ENCODE data around the gene S100A3. TPM values are rescaled to one million over a fixed set of nuclear protein-coding genes. Genes with fewer than 3 reads are reported as not detected.
"Not testable (repeated sequence)": the region's sequence is repeated elsewhere in the genome, so short reads cannot be mapped to it uniquely, and the experiment has no call there.

The S100A3 gene
- total RNA-seq, 1 experiment from 2014 or later = 12.0 TPM

DNA sequence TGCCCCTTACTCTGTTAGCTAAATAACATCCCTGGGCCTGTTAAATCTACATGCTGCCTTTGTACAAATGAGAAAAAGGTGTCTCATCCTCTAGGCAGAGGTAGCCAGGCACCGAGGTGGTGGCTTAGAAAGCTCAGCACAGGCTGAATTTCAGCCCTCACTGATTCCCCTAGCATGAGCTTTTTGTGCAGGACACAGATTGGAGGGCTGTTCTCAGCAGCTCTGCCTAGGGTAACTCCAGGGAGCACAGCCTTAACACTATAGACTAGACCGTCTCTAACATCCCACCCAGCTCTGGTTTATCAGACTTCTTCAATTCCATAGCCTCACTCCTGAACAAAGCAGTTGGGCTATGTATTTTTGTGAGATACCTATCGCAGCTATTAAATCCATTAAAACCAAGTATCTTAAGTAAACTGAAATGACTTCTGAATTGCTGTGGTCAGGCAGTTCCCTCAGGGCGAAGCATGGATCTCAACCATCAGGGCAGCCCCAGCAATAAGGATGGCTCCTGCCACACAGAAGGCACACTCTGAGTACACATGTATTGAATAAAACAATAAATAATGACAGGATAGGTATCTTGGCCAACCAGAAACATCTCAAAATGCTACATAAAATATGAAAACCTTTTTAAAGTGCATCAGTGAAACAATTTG is 28.1 kb downstream of the S100A3 start:
- in situ Hi-C loops (cut with HindIII; ENCODE audit: low pct_unique_long_range_greater_than_20kb, low sequenced_read_pairs) = no loop called here
- DNase-seq (ENCODE audit: low read depth, low spot score) = no peak
- no peaks in the 10 kb centered on the region for H3K36me3 ChIP-seq (ENCODE audit: control insufficient read depth, insufficient read depth, low read length)
- H3K4me3 ChIP-seq (ENCODE audit: low read depth in 2 of 2, low read length in 2 of 2) = no peak overlapping the region
- intact Hi-C loops (cut with micrococcal nuclease; ENCODE audit: unreplicated experiment) = no loop called here
- ChIA-PET CTCF (interaction anchor here (1.8 kb wide), 1 partner anchor 12 kb away, joined by 10 read pairs; no protein-coding TSS in a partner anchor), POLR2A (interaction anchor here (0.5 to 1.3 kb wide), 2 partner anchors 9 to 113 kb away, joined by 3 read pairs; partner anchors contain the start of gene CHTOP)
- H3K27me3 ChIP-seq (ENCODE audit: control insufficient read depth, insufficient read depth, low read length) = no peaks in the 10 kb centered on the region
- H3K9me3 ChIP-seq (ENCODE audit: control insufficient read depth, insufficient read depth, low read depth, low read length) = no peaks in the 10 kb centered on the region
- BruUV-seq (replicated peaks) = no TSS peak
- H3K4me1 ChIP-seq (ENCODE audit: control insufficient read depth, insufficient read depth, low read length) = peaks cover 3% of the 10 kb centered on the region; the same call in 1 of the 2 replicates
- ATAC-seq = peak; percentile 65; the same call in 1 of the 2 replicates
- peak overlapping the region; percentile 53 for H3K27ac ChIP-seq (ENCODE audit: low read length)
- TF ChIP-seq POLR2AphosphoS5 (IDR thresholded peaks at IDR 0.05; ENCODE audit: low read depth, low read length) = no peak
- TF ChIP-seq, protein P1, sequence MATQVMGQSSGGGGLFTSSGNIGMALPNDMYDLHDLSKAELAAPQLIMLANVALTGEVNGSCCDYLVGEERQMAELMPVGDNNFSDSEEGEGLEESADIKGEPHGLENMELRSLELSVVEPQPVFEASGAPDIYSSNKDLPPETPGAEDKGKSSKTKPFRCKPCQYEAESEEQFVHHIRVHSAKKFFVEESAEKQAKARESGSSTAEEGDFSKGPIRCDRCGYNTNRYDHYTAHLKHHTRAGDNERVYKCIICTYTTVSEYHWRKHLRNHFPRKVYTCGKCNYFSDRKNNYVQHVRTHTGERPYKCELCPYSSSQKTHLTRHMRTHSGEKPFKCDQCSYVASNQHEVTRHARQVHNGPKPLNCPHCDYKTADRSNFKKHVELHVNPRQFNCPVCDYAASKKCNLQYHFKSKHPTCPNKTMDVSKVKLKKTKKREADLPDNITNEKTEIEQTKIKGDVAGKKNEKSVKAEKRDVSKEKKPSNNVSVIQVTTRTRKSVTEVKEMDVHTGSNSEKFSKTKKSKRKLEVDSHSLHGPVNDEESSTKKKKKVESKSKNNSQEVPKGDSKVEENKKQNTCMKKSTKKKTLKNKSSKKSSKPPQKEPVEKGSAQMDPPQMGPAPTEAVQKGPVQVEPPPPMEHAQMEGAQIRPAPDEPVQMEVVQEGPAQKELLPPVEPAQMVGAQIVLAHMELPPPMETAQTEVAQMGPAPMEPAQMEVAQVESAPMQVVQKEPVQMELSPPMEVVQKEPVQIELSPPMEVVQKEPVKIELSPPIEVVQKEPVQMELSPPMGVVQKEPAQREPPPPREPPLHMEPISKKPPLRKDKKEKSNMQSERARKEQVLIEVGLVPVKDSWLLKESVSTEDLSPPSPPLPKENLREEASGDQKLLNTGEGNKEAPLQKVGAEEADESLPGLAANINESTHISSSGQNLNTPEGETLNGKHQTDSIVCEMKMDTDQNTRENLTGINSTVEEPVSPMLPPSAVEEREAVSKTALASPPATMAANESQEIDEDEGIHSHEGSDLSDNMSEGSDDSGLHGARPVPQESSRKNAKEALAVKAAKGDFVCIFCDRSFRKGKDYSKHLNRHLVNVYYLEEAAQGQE (IDR thresholded peaks at IDR 0.05; ENCODE audit: insufficient read depth in 1 of 2, low read depth in 2 of 2, low read length in 1 of 2) = no peak
- TF ChIP-seq SIN3A (IDR thresholded peaks at IDR 0.05; ENCODE audit: borderline replicate concordance, insufficient read depth, low read depth, low read length) = no peak
- TF ChIP-seq, protein P2, sequence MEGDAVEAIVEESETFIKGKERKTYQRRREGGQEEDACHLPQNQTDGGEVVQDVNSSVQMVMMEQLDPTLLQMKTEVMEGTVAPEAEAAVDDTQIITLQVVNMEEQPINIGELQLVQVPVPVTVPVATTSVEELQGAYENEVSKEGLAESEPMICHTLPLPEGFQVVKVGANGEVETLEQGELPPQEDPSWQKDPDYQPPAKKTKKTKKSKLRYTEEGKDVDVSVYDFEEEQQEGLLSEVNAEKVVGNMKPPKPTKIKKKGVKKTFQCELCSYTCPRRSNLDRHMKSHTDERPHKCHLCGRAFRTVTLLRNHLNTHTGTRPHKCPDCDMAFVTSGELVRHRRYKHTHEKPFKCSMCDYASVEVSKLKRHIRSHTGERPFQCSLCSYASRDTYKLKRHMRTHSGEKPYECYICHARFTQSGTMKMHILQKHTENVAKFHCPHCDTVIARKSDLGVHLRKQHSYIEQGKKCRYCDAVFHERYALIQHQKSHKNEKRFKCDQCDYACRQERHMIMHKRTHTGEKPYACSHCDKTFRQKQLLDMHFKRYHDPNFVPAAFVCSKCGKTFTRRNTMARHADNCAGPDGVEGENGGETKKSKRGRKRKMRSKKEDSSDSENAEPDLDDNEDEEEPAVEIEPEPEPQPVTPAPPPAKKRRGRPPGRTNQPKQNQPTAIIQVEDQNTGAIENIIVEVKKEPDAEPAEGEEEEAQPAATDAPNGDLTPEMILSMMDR (IDR thresholded peaks at IDR 0.05) = no peak
- TF ChIP-seq TCF7L2 (IDR thresholded peaks at IDR 0.05; ENCODE audit: low read depth, low read length) = no peak

DNA sequence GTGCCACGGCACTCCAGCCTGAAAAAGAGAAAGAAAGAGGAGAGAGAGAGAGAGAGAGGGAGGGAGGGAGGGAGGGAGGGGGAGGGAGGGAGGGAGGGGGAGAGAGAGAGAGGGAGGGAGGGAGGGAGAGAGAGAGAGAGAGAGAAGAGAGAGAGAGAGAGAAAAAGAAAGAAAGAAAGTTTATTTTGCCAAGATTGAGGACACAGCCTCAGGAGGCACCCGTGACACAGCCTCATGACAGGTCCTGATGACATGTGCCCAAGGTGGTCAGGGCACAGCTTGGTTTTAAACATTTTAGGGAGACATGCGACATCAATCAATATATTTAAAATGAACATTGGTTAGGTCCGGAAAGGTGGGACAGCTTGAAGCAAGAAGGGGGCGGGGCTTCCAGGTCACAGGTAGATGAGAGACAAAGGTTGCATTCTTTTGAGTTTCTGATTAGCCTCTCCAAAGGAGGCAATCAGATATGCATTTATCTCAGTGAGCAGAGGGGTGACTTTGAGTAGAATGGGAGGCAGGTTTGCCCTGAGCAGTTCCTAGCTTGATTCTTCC is 28.8 kb downstream of the S100A3 start:
- H3K27me3 ChIP-seq (ENCODE audit: control insufficient read depth, insufficient read depth, low read length); H3K9me3 ChIP-seq (ENCODE audit: control insufficient read depth, insufficient read depth, low read depth, low read length); H3K4me1 ChIP-seq (ENCODE audit: control insufficient read depth, insufficient read depth, low read length); H3K27ac ChIP-seq (ENCODE audit: low read length); ATAC-seq; intact Hi-C loops (cut with micrococcal nuclease; ENCODE audit: unreplicated experiment); BruUV-seq (replicated peaks); in situ Hi-C loops (cut with HindIII; ENCODE audit: low pct_unique_long_range_greater_than_20kb, low sequenced_read_pairs); DNase-seq (ENCODE audit: low read depth, low spot score); H3K4me3 ChIP-seq (ENCODE audit: low read depth in 2 of 2, low read length in 2 of 2); H3K36me3 ChIP-seq (ENCODE audit: control insufficient read depth, insufficient read depth, low read length): not testable (repeated sequence)
- CTCF ChIA-PET = interaction anchor here (1.3 to 1.8 kb wide), 2 partner anchors 10 to 13 kb away, joined by 4 to 10 read pairs; no protein-coding TSS in a partner anchor
- POLR2A ChIA-PET = interaction anchor here (1.3 kb wide), 1 partner anchor 114 kb away, joined by 3 read pairs; the partner anchor contains the start of gene CHTOP

DNA sequence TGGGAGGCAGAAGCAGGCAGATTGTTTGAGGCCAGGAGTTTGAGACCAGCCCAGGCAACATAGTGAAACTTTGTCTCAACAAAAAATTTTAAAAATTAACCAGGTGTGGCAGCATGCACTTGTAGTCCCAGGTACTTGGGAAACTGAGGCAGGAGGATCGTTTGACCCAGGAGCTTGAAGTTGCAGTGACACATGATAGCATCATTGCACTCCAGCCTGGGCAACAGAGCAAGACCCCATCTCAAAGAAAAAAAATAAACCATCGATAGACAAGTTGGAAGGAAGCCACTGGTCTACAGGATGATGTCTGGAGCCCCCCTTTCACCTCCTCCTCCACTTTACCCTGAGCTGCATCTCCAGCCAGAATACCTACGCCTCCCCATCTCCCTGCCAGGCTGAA is 29.8 kb downstream of the S100A3 start:
- ATAC-seq (no peak), DNase-seq (ENCODE audit: low read depth, low spot score) (no peak)
- POLR2A ChIA-PET = no interaction called here
- H3K36me3 ChIP-seq (ENCODE audit: control insufficient read depth, insufficient read depth, low read length) = no peaks in the 10 kb centered on the region
- H3K4me1 ChIP-seq (ENCODE audit: control insufficient read depth, insufficient read depth, low read length) = peaks cover 3% of the 10 kb centered on the region; the same call in 1 of the 2 replicates
- BruUV-seq (replicated peaks) = no TSS peak
- no peak overlapping the region for H3K27ac ChIP-seq (ENCODE audit: low read length)
- no peaks in the 10 kb centered on the region for H3K27me3 ChIP-seq (ENCODE audit: control insufficient read depth, insufficient read depth, low read length)
- TF ChIP-seq, protein P1 (IDR thresholded peaks at IDR 0.05; ENCODE audit: insufficient read depth in 1 of 2, low read depth in 2 of 2, low read length in 1 of 2) = no peak
- TF ChIP-seq TCF7L2 (IDR thresholded peaks at IDR 0.05; ENCODE audit: low read depth, low read length) = no peak
- TF ChIP-seq SIN3A (IDR thresholded peaks at IDR 0.05; ENCODE audit: borderline replicate concordance, insufficient read depth, low read depth, low read length) = no peak
- no peak for TF ChIP-seq POLR2AphosphoS5 (IDR thresholded peaks at IDR 0.05; ENCODE audit: low read depth, low read length)
- TF ChIP-seq, protein P2 (IDR thresholded peaks at IDR 0.05) = no peak
- intact Hi-C loops (cut with micrococcal nuclease; ENCODE audit: unreplicated experiment) = loop anchor here (10.0 kb wide), 1 partner anchor 256 kb away; the partner anchor contains the start of gene SLC27A3
- no peaks in the 10 kb centered on the region for H3K9me3 ChIP-seq (ENCODE audit: control insufficient read depth, insufficient read depth, low read depth, low read length)
- CTCF ChIA-PET = interaction anchor here (1.3 kb wide), 1 partner anchor 9 kb away, joined by 4 read pairs; no protein-coding TSS in a partner anchor
- no peak overlapping the region for H3K4me3 ChIP-seq (ENCODE audit: low read depth in 2 of 2, low read length in 2 of 2)
- in situ Hi-C loops (cut with HindIII; ENCODE audit: low pct_unique_long_range_greater_than_20kb, low sequenced_read_pairs) = no loop called here
